Measurements from ENCODE around the gene SUCLA2.
"Not testable (repeated sequence)": the region's sequence is repeated elsewhere in the genome, so short reads cannot be mapped to it uniquely, and the experiment has no call there.

Gene SUCLA2

DNA sequence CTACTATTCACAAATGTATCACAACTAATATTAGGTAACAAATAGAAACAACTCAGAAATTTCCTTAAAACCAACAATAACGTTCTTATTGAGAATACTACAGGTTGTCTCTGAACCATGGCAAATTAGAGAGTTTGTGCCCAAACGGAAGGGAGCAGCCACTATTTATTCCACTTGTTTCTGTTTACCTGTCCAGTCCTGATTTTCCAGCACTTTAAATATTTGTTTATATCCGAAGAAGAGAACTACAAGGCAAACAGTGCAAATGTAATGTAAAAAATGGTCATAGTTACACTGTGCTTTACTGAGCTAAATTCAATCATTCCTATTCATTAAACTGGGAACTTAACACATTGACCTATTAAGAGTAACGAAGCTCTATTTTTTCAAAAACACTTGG, 9.2 kb downstream of the SUCLA2 start:
- DNase-seq (ENCODE audit: low spot score), result no peak

DNA sequence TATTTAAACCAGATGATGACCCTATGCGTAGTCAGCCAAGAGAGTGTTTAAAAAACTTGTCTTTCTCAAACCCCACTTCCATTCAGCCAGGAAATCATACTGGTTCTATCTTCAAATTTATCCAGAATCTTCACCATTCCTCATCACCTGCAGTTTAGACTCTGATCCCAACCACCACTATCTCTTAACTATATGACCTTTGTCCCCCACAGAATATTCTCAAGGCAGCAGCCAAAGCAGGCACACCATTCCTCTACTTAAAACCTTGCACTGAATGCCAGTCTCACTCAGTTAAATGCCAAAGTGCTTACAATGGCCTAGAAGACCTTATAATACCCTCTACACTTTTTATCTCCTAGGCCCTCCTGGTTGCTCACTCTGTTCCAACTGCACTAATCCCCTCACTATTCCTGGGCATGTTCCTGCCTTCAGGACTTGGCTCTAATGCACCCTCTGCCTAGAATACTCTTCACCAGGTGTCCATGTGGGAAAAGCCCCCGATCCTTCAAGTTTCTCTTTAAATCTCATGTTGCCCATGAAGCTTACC, 10.1 kb downstream of the SUCLA2 start:
- no peak for DNase-seq (ENCODE audit: low spot score)

DNA sequence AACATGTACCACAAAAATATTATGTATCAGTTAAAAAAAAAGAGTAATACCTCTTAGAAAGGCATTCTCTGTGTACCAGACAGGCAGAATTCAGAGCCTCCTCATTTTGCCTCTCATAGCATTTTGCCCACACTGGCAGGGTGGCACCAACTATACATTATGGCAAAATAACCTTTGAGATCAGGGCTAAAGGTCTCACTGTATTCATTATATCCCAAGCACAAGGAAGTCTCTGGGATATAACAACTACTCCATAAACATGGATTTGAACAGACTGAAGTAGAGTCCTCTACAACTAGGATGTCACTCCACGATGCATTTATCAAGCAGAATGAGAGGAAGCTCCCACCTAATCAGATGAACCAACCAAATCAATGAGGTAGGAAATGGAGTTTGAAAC, 10.6 kb downstream of the SUCLA2 start:
- DNase-seq (ENCODE audit: low spot score), result no peak

DNA sequence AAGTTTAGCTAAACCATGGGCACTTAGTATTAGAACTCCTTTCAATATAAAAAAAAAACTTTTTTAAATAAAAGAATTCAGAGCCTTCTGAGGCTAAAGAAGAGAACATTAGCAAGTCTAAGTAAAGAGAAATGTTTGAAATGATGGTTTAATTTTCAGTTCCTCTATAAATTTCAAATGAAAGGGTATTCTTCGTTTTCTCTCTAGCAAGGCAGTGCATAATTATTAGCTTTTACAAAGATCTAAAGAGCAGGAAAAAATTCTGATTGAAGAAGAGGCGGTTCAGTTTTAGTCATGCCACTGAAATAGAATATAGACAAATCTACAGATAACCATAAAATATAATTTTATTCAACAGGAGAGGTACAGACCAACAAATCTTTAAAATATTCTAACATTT, 18.0 kb downstream of the SUCLA2 start:
- DNase-seq (ENCODE audit: low spot score), result no peak

DNA sequence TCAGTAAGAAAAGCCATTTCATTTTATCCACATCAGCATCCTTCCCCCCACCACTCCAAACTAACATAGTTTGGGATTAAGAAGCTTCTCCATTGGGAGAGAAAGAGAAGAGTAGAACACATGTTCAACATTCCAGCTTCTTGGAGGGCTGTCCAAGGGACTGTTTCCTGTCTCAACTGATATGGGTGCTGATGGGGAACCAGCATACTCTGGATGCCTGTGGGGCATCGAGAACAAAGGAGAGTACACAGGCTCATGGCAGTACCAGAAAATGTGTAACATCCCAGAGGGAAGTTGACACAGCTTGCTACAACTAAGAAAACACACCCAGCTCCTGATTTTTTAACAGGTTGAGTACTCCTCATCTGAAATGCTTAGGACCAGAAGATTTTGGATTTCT, 24.7 kb downstream of the SUCLA2 start:
- DNase-seq (ENCODE audit: low spot score), result no peak

DNA sequence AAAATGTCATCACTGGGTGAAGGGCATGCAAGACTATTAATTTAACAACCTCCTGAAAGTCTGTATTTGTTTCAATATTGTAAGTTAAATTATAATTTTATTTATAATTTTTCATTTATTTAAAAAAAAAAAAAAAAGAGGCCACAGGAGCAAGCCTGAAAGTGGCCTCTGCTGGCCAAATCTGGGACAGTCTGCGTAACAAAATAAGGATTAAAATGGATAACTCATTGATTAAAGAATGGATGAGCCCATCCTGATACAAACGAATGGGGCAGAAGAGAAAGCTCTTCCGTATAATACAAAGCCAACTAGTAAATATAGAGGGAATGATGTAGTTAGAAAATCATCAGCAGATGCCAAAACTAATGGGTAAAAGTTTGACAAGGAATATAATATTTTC, 36.2 kb downstream of the SUCLA2 start:
- DNase-seq (ENCODE audit: low spot score), result no peak

DNA sequence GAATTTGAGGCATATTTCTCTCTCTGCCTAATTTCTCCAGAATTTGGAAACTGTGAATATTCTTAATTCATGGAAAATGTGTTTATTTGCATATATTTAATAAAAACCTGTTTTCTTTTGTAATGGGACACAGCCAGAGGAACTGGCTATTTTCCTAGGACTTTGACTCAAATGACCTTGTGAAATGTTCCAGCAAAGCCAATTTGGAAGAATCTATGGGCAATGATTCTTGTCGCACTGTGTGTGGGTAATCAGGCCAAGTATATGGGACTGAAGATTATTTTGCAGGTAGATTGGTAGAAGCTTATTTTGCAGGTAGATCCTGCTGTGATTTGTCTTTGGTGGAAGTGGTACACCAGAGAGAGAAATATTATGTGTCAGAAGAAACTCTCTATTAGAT, 38.8 kb downstream of the SUCLA2 start:
- DNase-seq (ENCODE audit: low spot score), result no peak

DNA sequence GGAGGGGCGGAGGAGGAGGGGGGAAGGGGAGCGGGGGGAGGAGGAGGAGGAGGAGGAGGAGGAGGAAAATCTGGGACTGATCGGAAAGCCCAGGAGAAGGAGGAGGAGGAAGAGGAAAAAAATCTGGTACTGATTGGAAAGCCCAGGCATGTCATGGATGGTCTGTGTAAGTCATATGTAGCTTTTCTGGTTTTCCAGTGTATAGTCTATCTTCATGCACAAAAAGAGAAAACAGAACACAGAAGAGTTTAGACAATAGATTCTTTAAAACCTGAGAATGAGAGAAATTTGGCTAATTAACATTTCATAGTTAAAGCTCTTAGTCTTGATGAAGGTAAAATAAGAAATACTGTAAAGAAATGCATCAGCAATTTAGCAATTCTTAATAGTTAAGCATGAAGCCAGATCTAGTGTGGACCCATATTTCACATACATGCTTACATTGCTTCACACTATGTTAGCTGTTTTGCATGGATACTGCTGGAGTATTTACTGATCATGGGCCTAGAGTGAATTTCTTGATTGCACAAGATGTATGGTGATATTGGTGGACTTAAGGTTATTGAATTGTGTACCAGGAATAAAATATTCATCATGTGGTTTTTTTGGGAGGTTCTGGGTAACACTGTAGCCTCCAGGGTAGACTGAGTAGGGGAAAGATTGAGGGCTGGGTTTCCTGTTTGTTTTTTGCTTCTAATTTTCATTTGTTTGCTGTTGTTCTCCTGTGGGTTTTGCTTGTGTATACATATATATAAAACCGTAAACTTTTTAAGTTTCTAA, 41.4 kb downstream of the SUCLA2 start:
- no peak for DNase-seq (ENCODE audit: low spot score)

DNA sequence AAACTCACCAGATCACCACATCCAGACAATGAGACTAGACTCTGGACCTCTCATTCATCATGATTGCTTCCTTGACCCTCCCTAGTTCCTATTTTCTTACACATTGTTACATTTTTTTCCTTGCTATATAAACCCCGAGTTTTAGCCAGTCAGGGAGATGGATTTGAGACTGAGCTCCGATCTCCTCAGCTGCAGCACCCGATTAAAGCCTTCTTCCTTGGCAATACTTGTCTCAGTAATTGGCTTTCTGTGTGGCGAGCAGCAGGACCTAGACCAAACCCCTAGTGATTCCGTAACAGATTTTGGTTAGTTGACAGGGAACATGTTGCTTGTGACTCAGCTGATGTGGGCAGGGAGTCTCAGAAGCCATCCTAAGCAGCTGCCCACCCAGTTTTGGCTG, 44.0 kb downstream of the SUCLA2 start:
- DNase-seq (ENCODE audit: low spot score), result no peak

DNA sequence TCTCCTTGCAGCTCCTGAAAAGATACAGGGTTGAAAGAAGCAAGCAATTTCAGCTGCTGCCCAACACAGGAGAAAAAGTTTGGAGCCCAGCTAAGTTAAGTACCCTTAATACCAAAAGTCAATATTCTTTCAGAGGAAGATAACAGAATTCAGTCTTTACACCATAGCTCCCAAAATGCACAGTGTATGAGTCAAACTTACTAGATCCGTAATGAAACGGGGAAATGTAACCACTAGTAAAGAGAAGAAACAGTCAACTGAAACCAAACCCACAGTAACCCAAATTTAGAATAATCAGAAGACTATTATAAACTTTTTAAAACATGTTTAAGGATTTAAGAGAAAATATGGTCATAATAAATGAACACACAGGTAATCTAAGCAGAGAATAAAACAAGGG, 45.2 kb downstream of the SUCLA2 start:
- no peak for DNase-seq (ENCODE audit: low spot score)

DNA sequence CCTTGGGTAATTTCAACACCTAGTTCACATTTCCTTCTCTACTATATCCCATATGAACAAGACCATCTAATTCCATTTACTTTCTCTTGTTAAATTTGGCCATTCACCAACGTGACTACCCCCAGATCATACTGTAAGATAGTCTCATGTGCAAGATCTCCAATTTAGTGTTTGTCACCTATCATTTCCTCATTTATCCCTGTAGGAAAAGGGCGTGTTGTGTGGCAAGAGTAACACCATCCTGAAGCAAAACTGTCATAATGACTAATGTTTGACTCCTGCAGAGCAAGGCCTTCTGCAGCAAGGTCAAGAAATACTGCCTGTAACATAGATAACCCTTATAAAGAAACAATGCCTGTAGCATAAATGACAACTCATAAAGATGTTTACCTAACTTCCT, 51.3 kb downstream of the SUCLA2 start:
- no peak for DNase-seq (ENCODE audit: low spot score)

DNA sequence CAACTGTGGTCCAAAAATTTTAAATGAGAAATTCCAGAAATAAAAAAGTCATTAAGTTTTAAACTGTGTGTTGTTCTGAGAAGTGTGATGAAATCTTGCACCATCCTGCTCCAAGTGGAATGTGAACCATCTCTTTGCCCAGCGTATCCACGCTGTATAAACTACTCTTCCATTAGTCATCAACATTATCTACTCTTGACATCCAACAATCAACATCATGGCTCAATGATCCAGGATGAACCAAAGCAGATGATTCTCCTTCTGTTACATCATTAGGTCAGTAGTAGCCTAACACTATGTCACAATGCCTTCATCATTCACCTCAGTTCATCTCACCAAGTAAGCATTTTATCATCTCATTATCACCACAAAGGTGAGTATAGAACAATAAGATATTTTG, 55.3 kb downstream of the SUCLA2 start:
- DNase-seq (ENCODE audit: low spot score), result no peak

DNA sequence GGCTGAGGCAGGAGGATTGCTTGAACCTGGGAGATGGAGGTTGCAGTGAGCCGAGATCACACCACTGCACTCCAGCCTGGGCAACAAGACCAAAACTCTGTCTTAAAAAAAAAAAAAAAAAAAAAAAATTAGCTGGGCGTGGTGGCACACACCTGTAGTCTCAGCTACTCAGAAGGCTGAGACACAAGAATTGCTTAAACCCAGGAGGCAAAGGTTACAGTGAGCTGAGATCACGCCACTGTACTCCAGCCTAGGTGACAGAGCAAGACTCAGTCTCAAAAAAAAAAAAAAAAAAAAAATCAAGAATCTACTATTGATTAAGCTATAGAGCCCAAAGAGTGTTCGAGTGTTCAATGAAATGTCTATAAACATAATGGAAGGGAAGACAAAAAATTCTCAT, 55.9 kb downstream of the SUCLA2 start:
- not testable (repeated sequence) for DNase-seq (ENCODE audit: low spot score)

DNA sequence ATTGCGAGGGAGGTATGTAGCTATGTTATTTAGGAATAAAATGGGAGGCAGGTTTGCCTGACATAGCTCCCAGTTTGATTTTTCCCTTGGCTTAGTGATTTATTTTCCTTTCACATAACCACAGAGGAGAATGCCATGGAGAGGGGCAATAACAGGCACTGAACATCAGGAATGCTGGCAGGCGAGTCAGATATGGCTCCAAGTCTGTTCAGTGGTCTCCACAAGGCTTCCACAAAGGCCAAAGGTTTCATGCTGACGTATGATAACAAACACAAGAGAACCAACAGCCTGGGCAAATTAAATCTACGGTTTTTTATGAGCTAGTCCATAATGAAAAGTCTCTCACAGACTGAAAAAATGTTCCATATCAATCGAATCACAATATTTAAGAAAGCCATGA, 66.7 kb downstream of the SUCLA2 start:
- no peak for DNase-seq (ENCODE audit: low spot score)

DNA sequence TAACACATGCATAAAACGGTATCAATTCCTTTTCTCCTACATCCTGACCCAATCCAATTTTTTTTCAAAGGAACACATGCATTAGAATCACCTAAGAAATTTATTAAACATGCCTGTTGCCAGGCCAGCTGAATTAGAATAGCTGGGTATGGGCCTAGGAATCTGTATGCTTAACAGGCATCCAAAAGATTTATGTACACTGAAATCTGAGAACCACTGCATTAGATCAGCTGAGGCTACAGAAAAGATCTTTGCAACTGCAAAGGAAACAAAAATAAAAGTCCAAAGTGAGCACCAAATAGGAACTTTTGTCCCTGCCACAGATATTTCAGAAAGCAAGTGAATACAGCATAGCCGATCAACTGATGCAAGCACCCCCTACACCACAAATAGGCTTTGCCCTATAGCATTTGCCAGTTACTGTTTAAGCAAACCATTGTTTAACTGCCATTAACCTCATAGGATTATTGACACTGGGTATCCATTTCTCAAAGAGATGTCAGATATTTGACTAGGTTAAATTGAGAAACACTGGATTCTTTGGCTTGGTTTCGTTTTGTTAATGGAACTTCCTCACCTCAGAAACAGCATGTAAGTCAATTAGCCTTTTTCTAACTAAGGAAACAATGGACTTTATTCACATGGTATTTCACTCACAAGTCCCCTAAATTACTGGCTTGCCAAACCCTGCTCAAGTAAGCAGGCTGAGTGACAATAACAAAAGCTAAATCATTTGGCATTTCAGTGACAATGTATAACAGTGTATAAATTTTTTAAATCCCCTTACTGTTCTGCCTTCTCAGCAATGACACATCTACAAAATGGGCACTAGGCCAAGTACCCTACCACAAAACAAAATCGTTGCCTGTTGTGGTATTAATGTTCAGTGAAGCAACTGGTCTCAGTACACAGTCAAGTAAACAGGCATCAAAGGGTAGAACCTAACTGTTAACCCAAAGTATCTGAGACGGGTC, 67.8 kb downstream of the SUCLA2 start:
- no peak for DNase-seq (ENCODE audit: low spot score)

DNA sequence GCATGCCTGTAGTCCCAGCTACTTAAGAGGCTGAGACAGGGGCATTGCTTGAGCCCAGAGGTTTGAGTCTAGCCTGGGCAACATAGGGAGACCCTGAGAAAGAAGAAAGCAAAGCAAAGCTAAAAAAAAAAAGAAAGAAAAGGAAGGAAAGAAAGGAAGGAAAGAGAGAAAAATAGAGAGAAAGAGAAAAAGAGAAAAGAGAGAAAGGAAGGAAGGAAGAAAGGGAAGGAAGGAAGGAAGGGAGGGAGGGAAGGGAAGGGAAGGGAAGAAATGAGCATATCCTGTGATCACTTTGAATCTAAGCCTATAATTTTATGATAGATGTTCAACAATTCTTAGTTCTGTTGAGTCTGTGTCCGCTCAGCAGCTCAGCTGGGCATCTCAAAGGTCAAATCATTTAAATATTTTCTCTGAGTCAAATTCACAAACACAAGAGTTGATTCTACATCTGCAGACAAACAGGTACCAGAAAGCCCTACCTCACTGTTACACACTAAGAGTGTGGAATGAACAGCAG, 70.4 kb downstream of the SUCLA2 start:
- DNase-seq (ENCODE audit: low spot score), result no peak

DNA sequence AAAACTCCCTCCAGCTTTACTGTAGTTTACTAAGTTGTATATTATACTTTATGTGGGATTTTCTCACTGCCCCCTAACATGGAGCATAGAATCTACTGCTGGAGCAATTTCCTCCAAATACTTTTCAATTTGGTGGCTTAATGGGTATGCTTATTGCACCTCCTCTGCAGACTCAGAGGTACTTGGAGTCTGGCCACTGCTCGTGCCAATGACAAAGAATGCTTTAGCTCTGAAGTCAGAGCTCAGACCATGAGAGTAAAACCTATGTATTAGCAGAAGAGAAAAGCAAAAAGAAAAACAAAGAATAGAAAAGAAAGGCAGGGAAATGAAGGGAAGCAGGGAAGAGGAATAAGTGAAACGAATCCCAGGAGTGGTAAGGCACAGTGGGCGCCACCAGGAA, 71.9 kb downstream of the SUCLA2 start:
- no peak for DNase-seq (ENCODE audit: low spot score)

DNA sequence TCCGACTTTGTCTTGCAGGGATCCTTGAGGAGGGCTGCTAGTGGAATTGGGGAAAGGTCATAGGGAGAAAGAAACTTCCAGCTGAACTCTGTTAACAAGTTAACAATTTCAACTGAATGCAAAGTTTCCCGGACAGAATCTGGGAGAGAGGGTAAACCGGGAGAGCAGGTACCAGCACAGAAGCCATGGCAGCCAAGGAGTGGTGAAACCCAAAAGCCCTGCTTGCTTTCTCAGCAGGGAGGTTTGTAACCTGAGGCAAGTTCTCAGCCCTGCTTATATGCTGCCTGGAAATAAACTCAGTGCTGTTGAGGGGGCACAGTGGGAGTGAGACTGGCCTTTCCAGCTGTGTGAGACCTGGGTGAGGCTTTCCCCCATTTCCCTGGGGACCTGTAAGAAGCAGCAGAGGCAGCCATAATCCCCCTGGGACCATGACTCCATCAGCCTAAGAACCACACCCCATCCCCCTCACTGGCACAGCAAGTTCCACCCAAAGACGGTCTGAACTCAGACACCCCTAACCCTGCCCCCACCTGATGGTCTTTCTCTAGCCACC, 84.0 kb downstream of the SUCLA2 start:
- no peak for DNase-seq (ENCODE audit: low spot score)

DNA sequence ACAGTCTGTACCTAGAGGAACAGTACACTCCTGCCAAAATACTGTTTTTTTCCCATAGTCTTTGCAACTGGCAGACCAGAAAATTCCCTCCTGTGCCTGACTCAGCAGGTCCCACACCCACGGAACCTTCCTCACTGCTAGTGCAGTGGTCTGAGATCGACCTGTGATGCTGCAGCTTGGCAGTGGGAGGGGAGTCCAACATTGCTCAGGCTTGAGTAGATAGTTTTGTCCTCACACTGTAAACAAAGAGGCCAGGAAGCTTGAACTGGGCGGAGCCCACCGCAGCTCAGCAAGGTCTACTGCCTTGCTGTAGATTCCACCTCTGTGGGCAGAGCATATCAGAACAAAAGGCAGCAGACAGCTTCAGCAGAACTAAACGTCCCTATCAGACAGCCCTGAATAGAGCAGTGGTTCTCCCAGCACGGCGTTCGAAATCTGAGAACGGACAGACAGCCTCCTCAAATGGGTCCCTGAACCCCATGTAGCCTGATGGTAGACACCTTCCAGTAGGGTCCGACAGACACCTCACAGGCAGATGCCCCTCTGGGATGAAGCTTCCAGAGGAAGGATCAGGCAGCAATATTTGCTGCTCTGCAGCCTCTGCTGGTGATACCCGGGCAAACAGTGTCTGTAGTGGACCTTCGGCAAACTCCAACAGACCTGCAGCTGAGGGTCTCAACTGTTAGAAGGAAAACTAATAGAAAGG, 92.7 kb downstream of the SUCLA2 start:
- DNase-seq (ENCODE audit: low spot score), result no peak

DNA sequence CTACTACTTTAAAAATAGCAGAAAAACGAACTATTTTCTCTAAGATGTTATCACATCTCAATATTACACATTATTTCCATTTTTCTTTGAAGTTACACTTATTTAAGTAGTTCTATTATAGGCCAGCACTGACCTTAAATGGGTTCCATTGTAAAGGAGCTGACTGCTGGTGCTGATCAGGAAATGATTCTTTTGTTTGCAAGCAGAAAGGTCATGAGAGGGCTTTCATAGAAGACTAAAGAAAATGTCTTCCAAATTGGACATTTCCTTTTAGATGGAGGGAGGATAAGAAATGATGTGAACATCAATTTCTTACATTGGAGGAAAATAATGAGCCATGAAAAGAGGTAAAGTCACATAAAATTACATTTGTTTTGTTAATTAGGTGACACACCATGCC, 96.2 kb downstream of the SUCLA2 start:
- no peak for DNase-seq (ENCODE audit: low spot score)

DNA sequence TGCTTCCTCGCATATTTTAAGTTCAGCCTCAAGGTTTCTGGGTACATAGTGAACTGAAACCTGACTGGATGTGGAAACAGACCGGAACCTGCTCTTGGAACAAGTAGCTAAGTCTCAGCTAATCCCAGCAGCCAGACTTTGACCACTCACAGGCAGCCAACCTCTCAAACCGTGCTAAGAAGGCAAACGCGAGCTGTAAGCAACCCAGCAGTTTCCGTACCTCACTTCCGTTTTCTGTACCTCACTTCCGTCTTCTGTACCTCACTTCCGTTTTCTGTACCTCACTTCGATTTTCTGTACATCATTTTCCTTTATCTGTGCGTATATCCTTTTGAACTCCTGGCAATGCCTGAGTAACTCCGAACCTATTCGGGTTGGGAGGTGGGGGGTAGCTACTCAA, 96.8 kb downstream of the SUCLA2 start:
- no peak for DNase-seq (ENCODE audit: low spot score)

DNA sequence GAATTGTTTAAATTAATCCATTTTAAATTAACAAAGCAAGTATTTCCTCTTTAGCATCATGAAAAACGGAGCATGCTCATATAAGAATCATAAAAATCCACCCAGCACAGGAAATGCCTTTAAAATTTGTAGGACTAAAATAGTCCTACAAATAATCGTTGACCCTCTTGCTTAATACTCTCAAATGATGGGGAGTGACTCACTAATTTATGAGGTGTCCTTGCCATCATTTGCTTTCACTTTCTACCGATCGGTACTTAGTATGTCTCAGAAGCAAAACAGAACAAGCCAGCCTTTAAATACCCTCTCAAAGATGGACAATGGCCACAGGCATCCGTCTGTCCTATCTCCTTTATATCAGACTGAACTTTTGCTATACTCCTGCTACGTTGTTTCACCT, 97.2 kb downstream of the SUCLA2 start:
- DNase-seq (ENCODE audit: low spot score), result no peak

Data from ecto neural progenitor cell (in vitro differentiated cells).